GM10248 (cell line): ENCODE measurements around the gene SIGMAR1.

Experiments used
- CTCF ChIA-PET: fragments of 300-600 bp; sonication (Branson Sonifier 250); formaldehyde crosslinking; extraction: SDS; loops from one replicate; lab custom pipeline; 2021; ENCODE audit warnings: antibody characterized with exemption; lab: Yijun Ruan, JAX
- POLR2A ChIA-PET: fragments of 350-650 bp; sonication (Branson Sonifier 250); formaldehyde crosslinking; extraction: SDS; loops from one replicate; lab custom pipeline; 2020; ENCODE audit warnings: antibody characterized with exemption; lab: Yijun Ruan, JAX
- DNase-seq: peaks from one replicate; pipeline ENCODE4 v3.0.0; 2012; ENCODE audit errors: extremely low spot score
- TF ChIP-seq, protein P1 (sequence below): IDR thresholded peaks from 2 replicates; pipeline ENCODE4 v1.5.1; 2012; ENCODE audit warnings: mild to moderate bottlenecking, low read depth; ENCODE audit errors: extremely low read depth, missing control alignments, control extremely low read depth

SIGMAR1 gene

DNA sequence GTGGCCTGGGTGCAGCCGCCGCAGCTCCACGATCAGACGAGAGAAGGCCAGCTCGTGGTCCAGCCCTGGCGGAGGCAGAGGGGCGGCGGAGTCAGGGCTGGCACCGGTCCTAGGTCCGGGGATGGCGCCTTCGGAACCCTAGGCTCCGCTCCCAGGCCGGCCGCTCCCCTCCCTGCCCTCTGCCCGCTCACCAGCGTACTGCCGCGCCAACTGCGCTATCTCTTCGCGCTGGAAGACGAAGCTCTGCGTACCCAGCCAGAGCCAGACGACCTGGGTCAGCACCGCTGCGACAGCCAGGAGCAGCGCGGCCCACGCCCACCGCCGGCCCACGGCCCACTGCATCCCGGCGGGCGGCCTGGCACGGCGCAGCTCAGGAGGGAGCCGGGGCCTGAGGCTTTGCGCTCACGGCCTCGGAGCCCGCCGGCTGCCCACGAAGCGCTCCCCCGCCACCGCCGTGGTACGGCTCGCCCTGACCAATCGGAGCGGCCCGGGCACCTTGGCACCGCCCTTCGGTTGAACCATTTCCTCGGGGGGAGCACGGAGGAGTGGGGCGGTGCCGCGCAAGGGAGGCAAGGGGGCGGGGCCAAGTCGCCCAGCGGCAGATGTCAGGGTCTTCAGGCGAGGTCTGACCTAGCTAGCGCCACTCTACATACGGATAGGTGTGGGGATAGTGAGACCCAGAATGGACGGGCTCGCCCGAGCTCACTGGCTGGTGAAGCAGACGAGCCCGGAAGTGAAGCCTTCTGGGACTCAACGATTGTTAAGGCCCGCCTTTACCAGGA lies at the start of gene SIGMAR1:
TSS of gene SIGMAR1 (minus strand) at position 432 of the 782 bp plus-strand sequence. CDS start at position 342, 90 bp downstream.
- TF ChIP-seq, protein P1, sequence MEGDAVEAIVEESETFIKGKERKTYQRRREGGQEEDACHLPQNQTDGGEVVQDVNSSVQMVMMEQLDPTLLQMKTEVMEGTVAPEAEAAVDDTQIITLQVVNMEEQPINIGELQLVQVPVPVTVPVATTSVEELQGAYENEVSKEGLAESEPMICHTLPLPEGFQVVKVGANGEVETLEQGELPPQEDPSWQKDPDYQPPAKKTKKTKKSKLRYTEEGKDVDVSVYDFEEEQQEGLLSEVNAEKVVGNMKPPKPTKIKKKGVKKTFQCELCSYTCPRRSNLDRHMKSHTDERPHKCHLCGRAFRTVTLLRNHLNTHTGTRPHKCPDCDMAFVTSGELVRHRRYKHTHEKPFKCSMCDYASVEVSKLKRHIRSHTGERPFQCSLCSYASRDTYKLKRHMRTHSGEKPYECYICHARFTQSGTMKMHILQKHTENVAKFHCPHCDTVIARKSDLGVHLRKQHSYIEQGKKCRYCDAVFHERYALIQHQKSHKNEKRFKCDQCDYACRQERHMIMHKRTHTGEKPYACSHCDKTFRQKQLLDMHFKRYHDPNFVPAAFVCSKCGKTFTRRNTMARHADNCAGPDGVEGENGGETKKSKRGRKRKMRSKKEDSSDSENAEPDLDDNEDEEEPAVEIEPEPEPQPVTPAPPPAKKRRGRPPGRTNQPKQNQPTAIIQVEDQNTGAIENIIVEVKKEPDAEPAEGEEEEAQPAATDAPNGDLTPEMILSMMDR, result no peak
- peak; percentile 93 for DNase-seq
- CTCF ChIA-PET, result interaction anchor here (0.8 to 12.1 kb wide), 17 partner anchors 8 to 459 kb away, joined by 3 to 328 read pairs (median 4); partner anchors contain the start of genes ARID3C, DCTN3, GALT and PIGO
- POLR2A ChIA-PET, result interaction anchor here (1.3 to 1.4 kb wide), 2 partner anchors 10 to 27 kb away, joined by 4 to 8 read pairs; partner anchors contain the start of gene GALT

DNA sequence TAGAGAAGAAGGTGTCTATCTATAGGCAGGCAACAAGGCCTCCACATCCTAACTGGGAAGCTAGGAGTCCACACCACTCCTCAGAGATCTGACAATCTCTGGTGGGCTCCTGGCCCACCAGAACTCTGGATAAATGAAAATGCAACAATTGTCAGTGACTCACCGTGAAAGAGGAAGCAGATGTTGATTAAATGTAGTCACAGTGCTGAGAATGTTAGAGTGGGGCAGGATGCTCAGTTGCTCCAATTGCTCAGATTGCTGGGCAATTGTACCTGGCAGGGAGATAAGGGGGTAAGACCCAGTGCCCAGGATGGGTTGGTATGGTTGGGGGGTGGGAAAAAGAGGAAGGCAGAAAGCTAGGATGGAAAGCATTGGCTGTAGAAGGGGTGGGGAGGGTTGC lies 49.1 kb upstream of the SIGMAR1 start:
- ChIA-PET CTCF (interaction anchor here (1.2 to 3.8 kb wide), 5 partner anchors 11 to 16 kb away, joined by 4 to 17 read pairs (median 8); no protein-coding TSS in a partner anchor), POLR2A (no interaction called here)
- TF ChIP-seq, protein P1, result no peak
- DNase-seq, result no peak

DNA sequence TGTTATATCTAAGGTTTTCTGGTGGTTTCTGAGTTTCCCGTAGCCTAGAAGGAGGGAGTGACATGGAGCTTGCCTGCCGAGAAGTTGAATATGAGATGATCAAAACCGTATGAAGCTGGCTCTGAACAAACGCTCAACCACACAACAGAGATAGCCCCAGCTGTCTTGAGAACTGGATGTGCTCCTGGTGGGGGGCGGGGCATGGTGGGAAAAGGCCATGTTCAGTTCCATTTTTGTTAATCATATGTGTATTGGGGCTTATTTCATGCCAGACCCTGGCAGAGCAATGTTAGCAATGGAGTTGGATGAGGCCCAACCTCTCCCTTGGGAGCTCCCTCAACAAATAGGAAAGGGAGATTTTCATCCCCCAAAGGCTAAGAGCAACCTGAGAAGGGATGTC lies 48.6 kb upstream of the SIGMAR1 start:
- ChIA-PET CTCF (interaction anchor here (1.2 to 3.8 kb wide), 6 partner anchors 9 to 17 kb away, joined by 4 to 17 read pairs (median 8); no protein-coding TSS in a partner anchor), POLR2A (no interaction called here)
- TF ChIP-seq, protein P1, result no peak
- no peak for DNase-seq

DNA sequence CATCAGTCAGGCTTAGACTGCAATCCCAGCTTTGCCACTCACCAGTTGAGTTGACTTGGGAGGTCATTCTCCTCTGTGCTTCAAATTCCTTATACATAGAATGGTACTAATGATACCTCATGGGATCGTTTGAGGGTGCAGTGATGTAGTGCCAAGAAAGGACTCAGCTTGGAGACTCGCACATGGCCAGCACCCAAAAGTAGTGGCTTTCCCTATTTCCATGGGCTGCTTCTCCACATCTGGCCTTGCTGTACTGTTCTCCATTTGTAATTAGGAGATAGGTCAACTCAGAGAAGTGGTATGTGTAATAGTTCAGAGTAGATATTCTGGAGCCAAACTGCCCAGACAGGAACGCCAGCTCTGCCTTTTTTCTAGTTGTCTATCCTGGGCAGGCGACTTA lies 48.0 kb upstream of the SIGMAR1 start:
- ChIA-PET POLR2A (no interaction called here), CTCF (interaction anchor here (1.4 to 3.8 kb wide), 4 partner anchors 10 to 17 kb away, joined by 6 to 17 read pairs (median 8); no protein-coding TSS in a partner anchor)
- TF ChIP-seq, protein P1, result no peak
- no peak for DNase-seq

DNA sequence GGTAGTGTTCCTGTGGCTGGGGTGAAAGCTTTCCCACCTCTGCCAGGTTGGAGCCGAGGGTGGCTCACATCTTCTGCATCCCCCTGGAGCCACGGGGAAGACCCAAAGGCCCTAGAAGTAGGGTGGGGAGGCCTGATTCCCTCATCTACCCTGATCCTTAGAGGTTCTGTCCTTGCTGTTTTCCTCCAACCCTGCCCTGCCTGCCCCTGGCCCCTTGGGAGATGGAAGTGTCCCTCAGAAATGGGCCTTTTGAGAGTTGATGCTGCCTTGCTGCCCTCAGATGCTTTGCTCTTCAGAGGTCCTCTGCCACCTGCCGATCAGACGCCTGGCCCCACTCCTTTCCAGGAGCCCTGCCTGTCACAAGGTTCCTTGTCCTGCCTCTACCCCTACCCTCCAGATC lies 47.2 kb upstream of the SIGMAR1 start:
- no peak for DNase-seq
- POLR2A ChIA-PET, result no interaction called here
- CTCF ChIA-PET, result interaction anchor here (1.5 to 3.8 kb wide), 2 partner anchors 10 to 18 kb away, joined by 6 to 17 read pairs; no protein-coding TSS in a partner anchor
- TF ChIP-seq, protein P1, result no peak

DNA sequence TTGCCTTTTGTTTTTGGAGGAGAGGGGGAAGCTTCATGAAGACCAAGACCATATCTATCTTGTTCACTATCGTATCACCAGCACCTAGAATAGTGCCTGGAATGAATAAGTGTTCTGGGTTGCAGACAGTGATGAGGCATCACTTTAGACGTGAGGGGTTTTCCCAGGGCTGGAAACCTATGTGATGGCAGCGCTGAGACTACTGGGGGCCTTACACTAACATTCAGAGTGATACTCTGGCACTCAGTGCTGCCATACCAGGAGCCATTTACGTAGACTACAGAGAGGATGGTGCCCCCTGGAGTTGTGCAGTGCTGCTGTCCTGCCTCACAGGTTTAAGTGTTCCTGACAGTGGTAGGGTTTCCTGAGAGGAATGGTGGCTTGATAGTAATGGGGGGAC lies 46.6 kb upstream of the SIGMAR1 start:
- no peak for DNase-seq
- POLR2A ChIA-PET, result no interaction called here
- CTCF ChIA-PET, result interaction anchor here (0.7 to 1.0 kb wide), 2 partner anchors 9 to 19 kb away, joined by 3 to 4 read pairs; no protein-coding TSS in a partner anchor
- TF ChIP-seq, protein P1, result no peak
